Measurements from ENCODE around the gene GABRG3. TPM values are rescaled to one million over a fixed set of nuclear protein-coding genes. Genes with fewer than 3 reads are reported as not detected.
"Not testable (repeated sequence)": the region's sequence is repeated elsewhere in the genome, so short reads cannot be mapped to it uniquely, and the experiment has no call there.

Gene GABRG3
- total and polyA plus RNA-seq, 8 donors = 0.35 TPM; not detected in 7

DNA sequence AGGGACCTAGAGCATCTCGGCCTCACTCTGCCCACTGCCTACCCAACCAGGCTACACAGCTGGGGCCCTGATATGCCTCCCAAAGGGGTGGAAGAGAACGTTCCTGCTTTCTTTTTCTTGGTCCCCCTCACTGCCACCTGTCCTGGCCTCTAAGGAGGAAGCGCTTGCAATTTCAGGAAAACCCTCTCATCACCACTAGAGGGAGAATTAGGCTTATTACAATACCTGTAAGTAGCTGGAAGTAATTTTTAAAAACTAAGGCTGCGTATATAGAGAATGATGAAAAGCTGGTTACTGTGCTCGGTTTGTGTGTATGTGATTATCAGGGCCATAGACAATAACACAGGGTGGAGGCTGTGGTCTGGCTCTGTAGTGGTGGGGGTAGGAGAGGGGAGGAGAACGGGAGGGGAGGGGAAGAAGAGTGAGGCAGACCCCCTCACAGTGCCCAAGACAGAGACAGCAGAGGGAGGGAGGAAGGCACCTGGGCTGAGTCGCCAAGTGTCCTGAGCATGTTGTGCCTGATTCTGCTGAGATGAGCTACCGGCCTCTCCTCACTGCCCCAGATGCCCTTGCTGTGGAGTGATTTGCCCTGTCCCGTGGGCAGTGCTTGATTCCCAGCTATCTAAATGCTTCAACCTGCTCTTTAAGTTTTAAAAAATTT is 3.3 kb downstream of the GABRG3 start:
- DNase-seq (no peak), FAIRE-seq (no peak)

DNA sequence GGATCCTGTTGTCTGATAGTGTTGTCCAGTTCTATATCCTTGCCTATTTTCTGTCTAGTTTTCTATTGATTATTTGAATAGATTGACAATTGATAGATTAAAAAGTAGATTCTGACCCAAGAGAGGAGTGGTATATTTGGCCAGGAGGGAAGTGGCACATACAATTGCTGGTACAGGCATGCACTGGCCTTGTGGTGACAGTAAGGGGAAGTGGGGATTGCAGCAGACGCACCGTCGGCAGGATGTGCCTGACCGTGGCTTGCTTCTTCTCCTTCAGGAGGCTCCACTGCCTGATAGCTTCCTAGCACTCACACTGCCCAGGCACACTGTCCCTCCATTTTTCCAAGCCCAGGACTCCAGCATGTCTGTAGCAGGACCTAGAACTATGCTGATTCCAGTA is 10.5 kb downstream of the GABRG3 start:
- intact Hi-C loops (cut with DNase I) = no loop called here
- ATAC-seq (no peak), FAIRE-seq (no peak), DNase-seq (no peak)
- no peaks in the 10 kb centered on the region for H3K9me3 ChIP-seq
- 67 to 85% methylated on average over 4 of the region's 4 CpGs for WGBS, 2 donors
- H3K27me3 ChIP-seq = peaks cover 0 to 10% (median 0%) of the 10 kb centered on the region in 4 donors
- H3K36me3 ChIP-seq = no peaks in the 10 kb centered on the region
- H3K4me1 ChIP-seq = no peaks in the 10 kb centered on the region
- TF ChIP-seq, protein P1, sequence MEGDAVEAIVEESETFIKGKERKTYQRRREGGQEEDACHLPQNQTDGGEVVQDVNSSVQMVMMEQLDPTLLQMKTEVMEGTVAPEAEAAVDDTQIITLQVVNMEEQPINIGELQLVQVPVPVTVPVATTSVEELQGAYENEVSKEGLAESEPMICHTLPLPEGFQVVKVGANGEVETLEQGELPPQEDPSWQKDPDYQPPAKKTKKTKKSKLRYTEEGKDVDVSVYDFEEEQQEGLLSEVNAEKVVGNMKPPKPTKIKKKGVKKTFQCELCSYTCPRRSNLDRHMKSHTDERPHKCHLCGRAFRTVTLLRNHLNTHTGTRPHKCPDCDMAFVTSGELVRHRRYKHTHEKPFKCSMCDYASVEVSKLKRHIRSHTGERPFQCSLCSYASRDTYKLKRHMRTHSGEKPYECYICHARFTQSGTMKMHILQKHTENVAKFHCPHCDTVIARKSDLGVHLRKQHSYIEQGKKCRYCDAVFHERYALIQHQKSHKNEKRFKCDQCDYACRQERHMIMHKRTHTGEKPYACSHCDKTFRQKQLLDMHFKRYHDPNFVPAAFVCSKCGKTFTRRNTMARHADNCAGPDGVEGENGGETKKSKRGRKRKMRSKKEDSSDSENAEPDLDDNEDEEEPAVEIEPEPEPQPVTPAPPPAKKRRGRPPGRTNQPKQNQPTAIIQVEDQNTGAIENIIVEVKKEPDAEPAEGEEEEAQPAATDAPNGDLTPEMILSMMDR (IDR thresholded peaks at IDR 0.05) = no peak
- H3K4me3 ChIP-seq = no peak overlapping the region
- H3K27ac ChIP-seq = no peak overlapping the region

More for the DNA sequence above, 3.3 kb downstream of the GABRG3 start:
- Histone ChIP-seq H3K9me3 (no peaks in the 10 kb centered on the region), H3K27me3 (peaks cover 0 to 14% (median 0%) of the 10 kb centered on the region in 4 donors), H3K4me3 (no peak overlapping the region), H3K27ac (no peak overlapping the region), H3K36me3 (no peaks in the 10 kb centered on the region), H3K4me1 (no peaks in the 10 kb centered on the region)
- no peak for ATAC-seq
- intact Hi-C loops (cut with DNase I) = no loop called here
- TF ChIP-seq, protein P1 (IDR thresholded peaks at IDR 0.05) = no peak
- WGBS, 2 donors = 10 to 12% methylated on average over 9 of the region's 9 CpGs

DNA sequence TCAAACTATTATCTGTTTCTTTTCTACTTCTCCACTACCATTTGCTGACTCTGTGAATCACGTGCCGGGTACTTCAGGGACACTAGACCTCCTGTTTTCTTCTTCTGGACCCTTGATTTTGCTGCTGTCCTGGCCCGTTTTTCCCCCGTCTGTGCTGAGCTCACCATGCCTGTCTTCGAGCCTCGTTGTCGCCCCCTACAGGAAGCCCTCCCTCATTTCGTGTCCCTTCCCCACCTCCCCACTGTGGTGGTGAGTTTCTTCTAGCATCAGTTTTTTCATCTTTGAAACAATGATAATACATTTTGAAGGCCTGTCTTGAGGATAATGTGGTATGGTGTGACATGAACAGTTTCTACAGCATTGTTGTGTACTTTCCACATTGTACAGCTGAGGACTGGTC is 12.8 kb downstream of the GABRG3 start:
- no peak overlapping the region for H3K27ac ChIP-seq
- TF ChIP-seq, protein P1 (IDR thresholded peaks at IDR 0.05) = no peak
- 51 to 67% methylated on average over 8 of the region's 8 CpGs for WGBS, 2 donors
- H3K9me3 ChIP-seq = no peaks in the 10 kb centered on the region
- intact Hi-C loops (cut with DNase I) = no loop called here
- DNase-seq = no peak
- ATAC-seq = no peak
- no peaks in the 10 kb centered on the region for H3K4me1 ChIP-seq
- no peak overlapping the region for H3K4me3 ChIP-seq
- H3K27me3 ChIP-seq = peaks cover 0 to 7% (median 0%) of the 10 kb centered on the region in 4 donors
- FAIRE-seq = no peak
- H3K36me3 ChIP-seq = no peaks in the 10 kb centered on the region

DNA sequence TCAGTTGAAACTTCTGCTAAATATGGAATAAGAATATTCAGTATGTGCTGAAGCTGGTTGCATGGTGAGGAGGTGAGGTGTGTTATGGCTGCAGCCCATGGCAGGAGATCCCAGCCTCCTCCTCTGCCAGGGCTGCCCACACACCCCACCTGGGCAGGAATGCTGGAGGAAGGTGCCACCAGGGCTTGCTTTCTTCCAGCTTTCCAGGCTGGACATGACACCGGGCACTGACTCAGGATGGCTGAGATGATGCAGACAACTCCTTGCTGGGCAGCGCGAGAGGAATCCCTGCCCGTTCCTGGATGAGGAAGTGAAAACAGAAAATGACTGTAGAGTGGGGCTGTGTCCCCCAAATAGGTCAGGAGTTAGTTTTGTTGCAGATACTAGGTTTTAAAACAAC is 14.1 kb downstream of the GABRG3 start:
- H3K9me3 ChIP-seq = no peaks in the 10 kb centered on the region
- no peak overlapping the region for H3K4me3 ChIP-seq
- no peaks in the 10 kb centered on the region for H3K27me3 ChIP-seq
- 75 to 83% methylated on average over 4 of the region's 4 CpGs for WGBS, 2 donors
- no peak overlapping the region for H3K27ac ChIP-seq
- no peak for FAIRE-seq
- no peaks in the 10 kb centered on the region for H3K4me1 ChIP-seq
- no peaks in the 10 kb centered on the region for H3K36me3 ChIP-seq
- TF ChIP-seq, protein P1 (IDR thresholded peaks at IDR 0.05) = no peak
- no peak for DNase-seq
- intact Hi-C loops (cut with DNase I) = no loop called here
- no peak for ATAC-seq

DNA sequence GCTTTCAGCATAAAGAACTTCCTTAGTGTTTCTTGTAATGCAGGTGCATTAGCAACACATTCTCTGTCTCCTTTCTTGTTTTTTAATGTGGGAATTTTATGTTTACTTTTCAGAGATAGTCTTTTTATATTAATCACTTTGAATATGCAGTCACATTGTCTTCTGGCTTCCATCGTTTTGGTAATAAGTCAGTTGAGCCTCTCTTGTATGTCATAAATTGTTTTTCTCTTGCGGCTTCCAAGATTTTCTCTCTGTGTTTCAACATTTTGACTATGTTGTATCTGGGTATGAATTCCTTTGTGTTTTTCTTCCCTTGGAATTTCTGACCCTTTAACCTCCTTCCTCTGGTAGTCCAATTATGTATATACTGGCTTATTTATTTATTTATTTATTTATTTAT is 25.3 kb downstream of the GABRG3 start:
- WGBS, 2 donors = 83 to 86% methylated on average over 2 of the region's 2 CpGs
- no peak overlapping the region for H3K27ac ChIP-seq
- no peak for DNase-seq
- FAIRE-seq = no peak
- intact Hi-C loops (cut with DNase I) = no loop called here
- H3K9me3 ChIP-seq = no peaks in the 10 kb centered on the region
- H3K4me3 ChIP-seq = no peak overlapping the region
- H3K27me3 ChIP-seq = no peaks in the 10 kb centered on the region
- ATAC-seq = no peak
- H3K4me1 ChIP-seq = no peaks in the 10 kb centered on the region
- no peaks in the 10 kb centered on the region for H3K36me3 ChIP-seq
- TF ChIP-seq, protein P1 (IDR thresholded peaks at IDR 0.05) = no peak

DNA sequence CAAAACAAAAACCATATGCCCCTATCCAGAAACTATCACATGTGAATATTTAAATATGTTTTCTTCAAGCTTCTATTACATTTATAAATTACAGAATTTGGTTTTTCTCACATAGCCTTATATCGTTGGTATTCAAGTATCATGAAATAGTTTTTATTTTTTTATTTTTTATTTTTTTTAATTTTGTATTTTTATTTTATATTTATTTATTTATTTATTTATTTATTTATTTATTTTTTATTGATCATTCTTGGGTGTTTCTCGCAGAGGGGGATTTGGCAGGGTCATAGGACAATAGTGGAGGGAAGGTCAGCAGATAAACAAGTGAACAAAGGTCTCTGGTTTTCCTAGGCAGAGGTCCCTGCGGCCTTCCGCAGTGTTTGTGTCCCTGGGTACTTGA is 32.0 kb downstream of the GABRG3 start:
- H3K9me3 ChIP-seq; H3K4me1 ChIP-seq; intact Hi-C loops (cut with DNase I); ATAC-seq; FAIRE-seq; H3K27me3 ChIP-seq; H3K27ac ChIP-seq; H3K36me3 ChIP-seq; DNase-seq; H3K4me3 ChIP-seq: not testable (repeated sequence)
- 64 to 70% methylated on average over 2 of the region's 4 CpGs for WGBS, 2 donors

DNA sequence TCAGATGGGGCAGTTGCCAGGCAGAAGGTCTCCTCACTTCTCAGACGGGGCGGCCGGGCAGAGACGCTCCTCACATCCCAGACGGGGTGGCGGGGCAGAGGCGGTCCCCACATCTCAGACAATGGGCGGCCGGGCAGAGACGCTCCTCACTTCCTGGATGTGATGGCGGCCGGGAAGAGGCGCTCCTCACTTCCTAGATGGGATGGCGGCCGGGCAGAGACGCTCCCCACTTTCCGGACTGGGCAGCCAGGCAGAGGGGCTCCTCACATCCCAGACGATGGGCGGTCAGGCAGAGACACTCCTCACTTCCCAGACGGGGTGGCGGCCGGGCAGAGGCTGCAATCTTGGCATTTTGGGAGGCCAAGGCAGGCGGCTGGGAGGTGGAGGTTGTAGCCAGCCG is 33.2 kb downstream of the GABRG3 start:
- H3K27me3 ChIP-seq; H3K9me3 ChIP-seq; H3K4me3 ChIP-seq; intact Hi-C loops (cut with DNase I); H3K4me1 ChIP-seq; FAIRE-seq; ATAC-seq; DNase-seq; H3K36me3 ChIP-seq; H3K27ac ChIP-seq: not testable (repeated sequence)
- WGBS, 2 donors = 84 to 92% methylated on average over 19 to 24 of the region's 24 CpGs
